Tibial artery (tissue), 4 donors: ENCODE measurements around the gene DENR.

Experiments used
- DNase-seq, 2 donors: peaks; one replicate each; pipeline ENCODE4 v3.0.0-alpha.2; 2019
- H3K27ac ChIP-seq, 2 donors: fragments of 200-600 bp; sonication (generic) in 1 of 2; 1 replicate in 1 of 2; 2 replicates in 1 of 2; pipeline ENCODE4 v1.5.1; 2018 to 2019; ENCODE audit warnings: mild to moderate bottlenecking in 1 of 2
- H3K27me3 ChIP-seq, 2 donors: fragments of 200-600 bp; sonication (generic) in 1 of 2; one replicate each; pipeline versions ENCODE4 v1.5.1 to v1.6.0; 2016 to 2019
- H3K36me3 ChIP-seq, 3 donors: fragments of 200-600 bp; sonication (generic) in 2 of 3; one replicate each; pipeline ENCODE4 v1.5.1; 2016 to 2019; ENCODE audit warnings: mild to moderate bottlenecking in 2 of 3
- H3K4me1 ChIP-seq, 4 donors: fragments of 200-600 bp; sonication (generic) in 2 of 4; 1 replicate in 3 of 4; 2 replicates in 1 of 4; pipeline ENCODE4 v1.5.1; 2016 to 2019
- H3K4me3 ChIP-seq, 2 donors: fragments of 200-600 bp; sonication (generic) in 1 of 2; 1 replicate in 1 of 2; 2 replicates in 1 of 2; pipeline ENCODE4 v1.5.1; 2018 to 2019; ENCODE audit warnings: mild to moderate bottlenecking in 2 of 2
- H3K9me3 ChIP-seq, 3 donors: fragments of 200-600 bp; sonication (generic) in 1 of 3; one replicate each; pipeline ENCODE4 v1.5.1; 2016 to 2019
- intact Hi-C: fragments of 100-400 bp; cut with DNase I; formaldehyde crosslinking; loops from one replicate; pipeline ENCODE4 v1.15.0; 2023; ENCODE audit warnings: low total_unique reads
- TF ChIP-seq, protein P1 (sequence below), 2 experiments: fragments of 200-600 bp in 1 of 2; fragments of 450-650 bp in 1 of 2; IDR thresholded peaks; one replicate each; pipeline ENCODE4 v1.5.1; 2017 to 2019; ENCODE audit warnings: antibody characterized with exemption in 2 of 2, mild to moderate bottlenecking in 1 of 2, moderate library complexity in 1 of 2

DENR gene

DNA sequence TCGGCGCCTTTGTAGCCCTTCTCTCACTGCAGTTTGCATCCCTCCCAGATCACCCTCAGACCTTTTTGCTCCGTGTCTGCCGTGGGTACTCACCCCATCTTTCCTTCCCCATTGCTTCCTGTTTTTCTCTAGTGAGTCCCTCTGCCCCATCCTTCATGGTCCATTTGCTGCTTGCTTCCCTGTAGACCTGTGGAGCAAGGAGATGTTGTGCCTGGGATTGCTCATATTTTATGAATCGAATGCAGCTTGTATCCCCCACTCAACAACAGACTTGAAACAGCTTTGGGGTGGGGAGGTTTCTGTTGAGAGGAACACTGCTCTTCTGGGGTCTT lies 661 bp downstream of the DENR start:
- TF ChIP-seq, protein P1, sequence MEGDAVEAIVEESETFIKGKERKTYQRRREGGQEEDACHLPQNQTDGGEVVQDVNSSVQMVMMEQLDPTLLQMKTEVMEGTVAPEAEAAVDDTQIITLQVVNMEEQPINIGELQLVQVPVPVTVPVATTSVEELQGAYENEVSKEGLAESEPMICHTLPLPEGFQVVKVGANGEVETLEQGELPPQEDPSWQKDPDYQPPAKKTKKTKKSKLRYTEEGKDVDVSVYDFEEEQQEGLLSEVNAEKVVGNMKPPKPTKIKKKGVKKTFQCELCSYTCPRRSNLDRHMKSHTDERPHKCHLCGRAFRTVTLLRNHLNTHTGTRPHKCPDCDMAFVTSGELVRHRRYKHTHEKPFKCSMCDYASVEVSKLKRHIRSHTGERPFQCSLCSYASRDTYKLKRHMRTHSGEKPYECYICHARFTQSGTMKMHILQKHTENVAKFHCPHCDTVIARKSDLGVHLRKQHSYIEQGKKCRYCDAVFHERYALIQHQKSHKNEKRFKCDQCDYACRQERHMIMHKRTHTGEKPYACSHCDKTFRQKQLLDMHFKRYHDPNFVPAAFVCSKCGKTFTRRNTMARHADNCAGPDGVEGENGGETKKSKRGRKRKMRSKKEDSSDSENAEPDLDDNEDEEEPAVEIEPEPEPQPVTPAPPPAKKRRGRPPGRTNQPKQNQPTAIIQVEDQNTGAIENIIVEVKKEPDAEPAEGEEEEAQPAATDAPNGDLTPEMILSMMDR (IDR thresholded peaks at IDR 0.05): no peak
- peak overlapping the region; percentile 90 for H3K4me3 ChIP-seq
- H3K4me1 ChIP-seq: peaks cover 0 to 29% (median 15%) of the 10 kb centered on the region in 4 donors
- intact Hi-C loops: loop anchor here (5.0 kb wide), 2 partner anchors 116 to 226 kb away; partner anchors contain the start of genes KNTC1 and RSRC2
- no peak for DNase-seq
- peak overlapping the region; percentile 83 to 86 for H3K27ac ChIP-seq
- H3K36me3 ChIP-seq: peaks cover 10 to 36% (median 33%) of the 10 kb centered on the region in 3 donors
- no peaks in the 10 kb centered on the region for H3K9me3 ChIP-seq
- H3K27me3 ChIP-seq: no peaks in the 10 kb centered on the region

DNA sequence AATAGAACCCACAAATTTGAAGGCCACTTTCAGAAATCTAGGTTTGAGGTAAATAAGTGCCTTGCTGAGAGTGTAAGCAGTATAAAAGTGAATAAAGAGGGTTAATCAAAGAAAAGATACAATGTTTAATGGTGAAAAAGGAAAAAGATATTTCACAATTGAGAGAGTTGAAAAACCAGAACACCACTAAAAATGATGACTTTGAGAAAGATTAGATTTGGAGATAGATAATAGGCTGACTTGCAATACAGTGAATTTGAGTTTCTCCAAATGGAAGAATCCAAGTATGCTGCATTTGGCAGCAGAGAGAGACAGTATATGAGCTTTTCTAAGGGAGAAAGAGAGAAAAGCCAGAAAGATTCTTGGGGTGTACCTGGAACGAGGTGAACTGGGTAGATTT lies 2.2 kb downstream of the DENR start:
- intact Hi-C loops: loop anchor here (5.0 kb wide), 2 partner anchors 117 to 227 kb away; partner anchors contain the start of genes KNTC1 and RSRC2

DNA sequence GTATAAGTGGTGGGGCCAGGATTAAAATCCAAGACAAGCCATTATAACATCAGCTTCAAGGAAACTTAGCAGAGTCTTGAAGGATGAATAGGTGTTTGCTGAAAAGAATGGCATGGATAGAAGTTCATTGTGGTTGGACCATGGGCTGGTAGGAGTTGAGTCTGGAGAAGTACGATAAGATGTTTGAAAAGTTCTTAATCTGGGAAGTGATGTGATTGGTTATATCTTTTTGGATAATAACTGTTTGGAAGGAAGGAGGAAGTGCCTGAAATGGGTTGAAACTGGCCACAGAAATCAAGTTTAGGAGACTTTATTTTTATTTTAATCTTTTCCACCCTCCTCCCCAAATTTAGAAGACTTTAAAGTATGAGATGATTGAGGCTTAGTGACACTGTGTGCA lies 4.9 kb downstream of the DENR start:
- Histone ChIP-seq H3K36me3 (peaks cover 16 to 68% (median 63%) of the 10 kb centered on the region in 3 donors), H3K27me3 (no peaks in the 10 kb centered on the region), H3K4me1 (peaks cover 0 to 23% (median 11%) of the 10 kb centered on the region in 4 donors), H3K27ac (no peak overlapping the region), H3K4me3 (no peak overlapping the region), H3K9me3 (no peaks in the 10 kb centered on the region)
- DNase-seq: no peak
- TF ChIP-seq, protein P1 (IDR thresholded peaks at IDR 0.05): no peak
- intact Hi-C loops: no loop called here

More for the DNA sequence above, 2.2 kb downstream of the DENR start:
- no peak overlapping the region for H3K4me3 ChIP-seq
- TF ChIP-seq, protein P1 (IDR thresholded peaks at IDR 0.05): no peak
- no peaks in the 10 kb centered on the region for H3K27me3 ChIP-seq
- DNase-seq: no peak
- no peak overlapping the region for H3K27ac ChIP-seq
- peaks cover 16 to 51% (median 47%) of the 10 kb centered on the region in 3 donors for H3K36me3 ChIP-seq
- H3K4me1 ChIP-seq: peaks cover 0 to 29% (median 15%) of the 10 kb centered on the region in 4 donors
- H3K9me3 ChIP-seq: no peaks in the 10 kb centered on the region

DNA sequence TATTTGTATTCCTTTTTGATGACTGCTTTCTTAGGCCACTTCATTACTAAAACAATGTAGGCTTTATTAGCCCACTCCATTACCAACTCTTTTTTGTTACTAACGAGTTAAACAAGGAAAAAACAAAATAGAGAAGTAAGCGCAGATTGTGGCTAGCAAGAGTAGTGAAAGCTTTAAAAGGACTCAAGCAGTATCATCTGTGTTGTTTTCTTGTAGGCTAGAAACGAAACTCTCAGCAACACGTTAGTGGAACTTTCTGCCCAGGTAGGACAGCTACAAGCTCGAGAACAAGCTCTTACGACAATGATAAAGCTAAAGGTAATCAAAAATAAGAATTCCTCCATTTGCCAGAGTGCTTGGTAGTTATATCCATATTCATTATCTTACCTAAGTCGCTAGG lies 32.9 kb downstream of the DENR start:
- no peaks in the 10 kb centered on the region for H3K36me3 ChIP-seq
- H3K27ac ChIP-seq: no peak overlapping the region
- H3K4me1 ChIP-seq: no peaks in the 10 kb centered on the region
- intact Hi-C loops: no loop called here
- H3K4me3 ChIP-seq: no peak overlapping the region
- H3K27me3 ChIP-seq: no peaks in the 10 kb centered on the region
- no peak for DNase-seq
- TF ChIP-seq, protein P1 (IDR thresholded peaks at IDR 0.05): no peak
- no peaks in the 10 kb centered on the region for H3K9me3 ChIP-seq

DNA sequence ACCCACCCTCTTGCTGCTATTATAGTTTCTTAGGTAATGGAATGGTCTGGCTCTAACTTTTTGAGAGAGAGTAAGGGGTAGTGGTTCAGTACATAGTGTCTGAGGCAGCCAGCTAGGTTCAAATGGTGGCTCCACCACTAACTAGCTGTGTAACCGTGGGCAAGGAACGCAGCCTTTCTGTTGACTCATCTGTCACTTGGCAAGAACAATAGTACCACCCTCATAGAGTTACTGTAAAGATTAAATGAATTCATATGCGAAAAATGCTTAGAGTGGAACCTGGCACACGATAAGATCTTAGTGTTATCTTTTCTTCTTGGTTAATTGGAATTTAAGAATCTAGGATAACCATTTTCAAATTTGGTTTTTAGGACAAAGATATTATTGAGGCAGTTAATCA lies 35.8 kb downstream of the DENR start:
- Histone ChIP-seq H3K9me3 (no peaks in the 10 kb centered on the region), H3K4me1 (no peaks in the 10 kb centered on the region), H3K27me3 (no peaks in the 10 kb centered on the region), H3K4me3 (no peak overlapping the region), H3K36me3 (no peaks in the 10 kb centered on the region), H3K27ac (no peak overlapping the region)
- no peak for DNase-seq
- TF ChIP-seq, protein P1 (IDR thresholded peaks at IDR 0.05): no peak
- intact Hi-C loops: no loop called here

DNA sequence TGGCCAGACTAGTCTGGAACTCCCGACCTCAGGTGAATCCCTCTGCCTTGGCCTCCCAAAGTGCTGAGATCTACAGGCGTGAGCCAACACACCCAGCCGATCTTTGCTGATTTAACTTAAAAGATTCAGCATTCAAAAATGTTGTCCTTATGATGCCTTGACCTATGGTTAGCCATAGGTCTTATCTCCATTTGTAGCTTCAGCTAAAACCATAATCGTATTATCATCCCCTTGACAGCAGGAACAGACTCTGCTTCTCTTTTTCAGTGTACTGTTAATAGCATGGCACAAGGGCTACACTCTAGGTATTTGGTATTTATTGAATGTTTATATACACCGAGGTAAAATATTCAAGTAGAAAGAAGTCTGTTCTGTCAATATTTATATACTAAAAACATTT lies 37.0 kb downstream of the DENR start:
- no peak overlapping the region for H3K4me3 ChIP-seq
- no peak overlapping the region for H3K27ac ChIP-seq
- H3K27me3 ChIP-seq: no peaks in the 10 kb centered on the region
- H3K4me1 ChIP-seq: no peaks in the 10 kb centered on the region
- TF ChIP-seq, protein P1 (IDR thresholded peaks at IDR 0.05): no peak
- H3K9me3 ChIP-seq: no peaks in the 10 kb centered on the region
- intact Hi-C loops: no loop called here
- H3K36me3 ChIP-seq: no peaks in the 10 kb centered on the region
- no peak for DNase-seq
